Hematopoietic multipotent progenitor cell treated with erythropoietin and hydrocortisone succinate and interleukin-3 and kit ligand, for 4 days (in vitro differentiated cells): ENCODE results near the gene MCUR1.
"Not testable (repeated sequence)": the region's sequence is repeated elsewhere in the genome, so short reads cannot be mapped to it uniquely, and the experiment has no call there.

Experiments used
- DNase-seq: peaks from one replicate; pipeline ENCODE4 v3.0.0-alpha.2; 2015

The MCUR1 gene

GRCh38 chr6:13772358-13773030 is 41.9 kb downstream of the MCUR1 start:
- DNase-seq: not testable (repeated sequence)

DNA sequence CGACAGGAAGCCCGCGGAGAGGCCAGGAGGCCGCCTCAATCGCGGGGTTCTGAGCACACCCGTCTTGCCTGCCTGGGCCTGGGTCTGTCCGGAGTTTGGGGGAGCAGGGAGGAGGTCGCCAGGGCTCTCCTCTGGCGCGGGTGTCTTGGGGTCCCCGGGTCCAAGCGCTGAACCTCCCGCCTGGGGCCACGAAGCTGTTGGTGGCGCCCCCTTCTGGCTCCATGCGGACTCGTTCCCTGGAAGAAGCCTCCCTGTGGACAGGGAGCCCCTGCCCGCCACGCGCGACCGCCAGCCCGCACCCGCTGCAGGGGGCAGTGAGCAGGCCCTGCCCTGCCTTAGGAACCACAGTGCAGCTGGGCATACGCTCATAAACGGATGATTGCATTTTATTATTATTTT is 44.7 kb downstream of the MCUR1 start:
- no peak for DNase-seq

GRCh38 chr6:13769034-13769654 is 45.2 kb downstream of the MCUR1 start:
- no peak for DNase-seq

DNA sequence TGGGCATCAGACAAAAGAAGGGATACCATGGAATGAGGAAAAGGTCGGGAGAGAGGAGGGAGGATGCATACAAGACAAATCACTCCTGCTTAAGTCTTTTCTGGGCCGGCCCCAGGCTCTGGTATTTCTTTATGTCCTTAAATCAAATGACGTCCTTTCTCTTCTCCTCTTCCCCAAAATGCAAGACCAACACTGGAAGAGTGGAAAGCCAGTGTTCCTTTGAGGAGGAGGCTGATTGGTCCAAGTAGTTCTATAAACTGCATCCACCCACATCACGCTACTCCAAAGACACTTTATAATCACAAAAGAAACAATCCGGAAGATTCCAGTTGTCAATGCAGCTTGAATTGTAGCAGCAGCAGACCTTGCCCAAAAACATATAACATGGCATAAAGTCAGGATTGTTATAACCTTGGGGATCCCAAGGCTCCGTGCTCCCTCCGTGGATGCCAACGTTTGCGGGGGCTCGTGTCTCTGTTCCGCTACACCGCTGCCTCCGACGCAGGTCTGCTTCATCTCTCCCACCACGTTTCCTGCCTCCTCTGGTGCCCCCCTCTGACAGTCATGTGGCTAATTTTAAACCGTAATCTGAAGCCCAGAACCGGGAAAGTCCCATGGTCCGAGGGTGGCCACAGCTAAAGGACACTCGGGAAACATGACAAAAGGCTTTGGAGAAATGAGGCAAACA is 47.1 kb downstream of the MCUR1 start:
- peak; percentile 59 for DNase-seq

DNA sequence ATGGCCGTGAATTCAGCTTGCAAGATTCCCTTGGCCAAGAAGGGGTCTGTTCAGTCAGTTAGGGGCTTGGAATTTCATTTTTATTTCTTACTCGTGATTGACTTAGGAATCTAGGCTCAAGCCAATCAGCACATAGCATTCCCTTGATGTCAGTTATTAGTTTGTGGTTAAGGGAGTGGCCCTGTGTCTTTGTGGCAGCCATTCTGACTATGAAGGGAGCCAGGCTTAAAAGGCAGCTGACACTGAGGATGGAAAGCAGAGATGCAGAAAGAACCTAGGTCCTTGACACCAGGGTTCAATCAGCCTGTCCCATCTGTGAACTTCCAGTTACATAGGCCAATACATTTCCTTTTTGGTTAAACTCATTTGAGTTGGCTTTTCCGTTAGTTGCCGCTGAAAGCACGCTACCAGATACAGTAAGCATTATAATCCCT is 48.1 kb downstream of the MCUR1 start:
- DNase-seq: peak; percentile 74

DNA sequence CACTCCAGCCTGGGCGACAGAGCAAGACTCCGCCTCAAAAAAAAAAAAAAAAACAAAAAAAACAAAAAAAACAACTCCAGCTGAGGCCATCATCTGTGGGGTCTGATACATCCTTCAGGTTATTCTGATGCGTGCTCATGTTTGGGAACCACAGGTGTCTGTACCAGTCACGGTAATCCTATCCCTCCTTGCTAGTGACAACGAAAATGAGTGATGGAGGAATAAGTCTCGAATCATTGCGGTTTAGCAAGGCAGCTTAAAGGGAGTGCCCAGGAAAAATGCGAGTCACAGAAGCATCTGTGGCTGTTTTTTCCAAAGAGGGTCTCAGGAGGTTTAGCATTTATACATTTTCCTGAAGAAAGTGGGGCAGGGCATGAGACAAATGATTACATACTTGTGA is 48.8 kb downstream of the MCUR1 start:
- no peak for DNase-seq

GRCh38 chr6:13764996-13765395 is 49.4 kb downstream of the MCUR1 start:
- no peak for DNase-seq

- DNase-seq: no peak
These were observed 50.5 kb downstream of the MCUR1 start for GRCh38 chr6:13763740-13764381.

- DNase-seq: peak; percentile 85
These were observed 51.5 kb downstream of the MCUR1 start for GRCh38 chr6:13762611-13763441.

DNA sequence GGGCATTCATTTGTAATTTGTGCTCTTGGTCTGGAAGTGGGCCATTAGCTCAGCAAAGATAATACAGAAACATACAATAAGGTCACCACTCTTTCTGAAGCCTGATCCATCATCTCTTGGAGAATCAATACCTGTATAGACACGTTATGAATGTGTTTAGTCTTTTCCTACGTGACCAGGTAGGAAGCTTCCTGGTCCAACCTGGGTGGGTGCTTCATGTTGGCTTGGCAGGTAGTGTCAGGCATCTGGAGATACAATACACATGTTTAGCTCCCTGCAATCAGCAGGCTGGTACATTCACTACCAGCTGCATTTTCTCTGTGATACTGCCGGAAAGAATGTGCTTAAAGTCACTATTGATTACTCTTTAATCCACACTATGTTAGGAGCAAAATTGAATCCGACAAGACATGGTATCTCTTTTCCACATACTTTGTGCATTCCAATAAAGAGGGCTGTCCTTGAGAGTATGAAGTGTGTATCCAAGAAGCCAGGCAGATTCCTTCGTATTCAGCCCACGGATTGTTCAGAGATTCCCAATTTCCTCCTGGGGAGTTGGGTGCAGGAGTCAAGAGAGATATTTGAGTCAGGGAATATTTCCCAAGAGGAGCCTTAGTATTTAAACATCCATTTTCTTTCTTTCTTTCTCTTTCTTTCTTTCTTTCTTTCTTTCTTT is 52.9 kb downstream of the MCUR1 start:
- DNase-seq: no peak

GRCh38 chr6:13760307-13761304 is 53.8 kb downstream of the MCUR1 start:
- DNase-seq: no peak

GRCh38 chr6:13759025-13759424 is 55.3 kb downstream of the MCUR1 start:
- no peak for DNase-seq

- DNase-seq: no peak
These were observed 59.7 kb downstream of the MCUR1 start for GRCh38 chr6:13754644-13755043.

- DNase-seq: no peak
These were observed 70.6 kb downstream of the MCUR1 start for GRCh38 chr6:13743736-13744127.

DNA sequence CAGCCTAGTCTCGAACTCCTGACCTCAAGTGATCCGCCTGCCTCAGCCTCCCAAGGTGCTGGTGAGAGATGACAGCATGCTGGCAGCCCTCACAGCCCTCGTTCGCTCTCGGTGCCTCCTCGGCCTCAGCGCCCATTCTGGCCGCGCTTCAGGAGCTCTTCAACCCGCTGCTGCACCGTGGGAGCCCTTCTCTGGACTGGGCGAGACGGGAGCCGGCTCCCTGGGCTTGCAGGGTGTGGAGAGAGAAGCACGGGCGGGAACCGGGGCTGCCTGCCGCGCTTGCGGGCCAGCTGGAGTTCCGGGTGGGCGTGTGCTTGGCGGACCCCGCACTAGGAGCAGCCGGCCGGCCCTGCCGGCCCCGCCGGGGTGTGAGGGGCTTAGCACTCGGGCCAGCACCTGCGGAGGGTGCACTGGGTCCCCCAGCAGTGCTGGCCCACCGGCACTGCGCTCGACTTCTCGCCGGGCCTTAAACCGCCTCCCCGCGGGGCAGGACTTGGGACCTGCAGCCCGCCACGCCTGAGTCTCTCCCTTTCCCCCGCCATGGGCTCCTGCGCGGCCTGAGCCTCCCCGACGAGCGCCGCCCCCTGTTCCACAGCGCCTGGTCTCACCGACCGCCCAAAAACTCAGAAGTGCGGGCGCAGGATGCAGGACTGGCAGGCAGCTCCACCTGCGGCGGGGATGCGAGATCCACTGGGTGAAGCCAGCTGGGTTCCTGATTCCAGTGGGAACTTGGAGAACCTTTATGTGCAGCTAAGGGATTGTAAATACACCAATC is 71.2 kb downstream of the MCUR1 start:
- no peak for DNase-seq

GRCh38 chr6:13741365-13741764 is 73.0 kb downstream of the MCUR1 start:
- DNase-seq: no peak
